Vagina (tissue), 2 donors: ENCODE results near the gene GFRAL. TPM values are rescaled to one million over a fixed set of nuclear protein-coding genes. Genes with fewer than 3 reads are reported as not detected.
"Not testable (repeated sequence)": the region's sequence is repeated elsewhere in the genome, so short reads cannot be mapped to it uniquely, and the experiment has no call there.

Source experiments
- DNase-seq, 2 donors: peaks; one replicate each; pipeline ENCODE4 v3.0.0-alpha.2; 2017; ENCODE audit errors: extremely low spot score in 2 of 2
- H3K27ac ChIP-seq: fragments of 200-600 bp; sonication (generic); one replicate; pipeline ENCODE4 v1.5.1; 2019
- H3K27me3 ChIP-seq: fragments of 200-600 bp; sonication (generic); one replicate; pipeline ENCODE4 v1.5.1; 2019
- H3K36me3 ChIP-seq, 2 donors: fragments of 200-600 bp; sonication (generic); one replicate each; pipeline ENCODE4 v1.5.1; 2017 to 2019
- H3K4me1 ChIP-seq: fragments of 200-600 bp; sonication (generic); one replicate; pipeline ENCODE4 v1.5.1; 2019
- H3K4me3 ChIP-seq, 2 donors: fragments of 200-600 bp; sonication (generic); 1 replicate in 1 of 2; 2 replicates in 1 of 2; pipeline ENCODE4 v1.5.1; 2016 to 2019
- H3K9me3 ChIP-seq: fragments of 200-600 bp; sonication (generic); one replicate; pipeline ENCODE4 v1.5.1; 2019
- CTCF ChIP-seq, 3 experiments: fragments of 450-650 bp in 2 of 3; fragments of 200-600 bp in 1 of 3; sonication (generic) in 1 of 3; IDR thresholded peaks; one replicate each; pipeline ENCODE4 v1.5.1; 2017 to 2019; ENCODE audit warnings: antibody characterized with exemption in 3 of 3, mild to moderate bottlenecking in 2 of 3, moderate library complexity in 2 of 3
- POLR2A ChIP-seq, 2 donors: fragments of 450-650 bp; IDR thresholded peaks; one replicate each; pipeline ENCODE4 v1.6.1; 2017; ENCODE audit warnings: antibody characterized with exemption in 2 of 2, mild to moderate bottlenecking in 2 of 2, moderate library complexity in 2 of 2
- POLR2AphosphoS5 ChIP-seq, 2 donors: sonication (generic); formaldehyde crosslinking; IDR thresholded peaks; one replicate each; pipeline ENCODE4 v1.9.0; 2017; ENCODE audit warnings: antibody characterized with exemption in 2 of 2, mild to moderate bottlenecking in 2 of 2, low read depth in 1 of 2; ENCODE audit not compliant: insufficient read depth in 1 of 2
- intact Hi-C: fragments of 100-400 bp; cut with DNase I; formaldehyde crosslinking; loops from one replicate; pipeline ENCODE4 v1.15.1; 2023
- total RNA-seq: library from RNA; depleted of rRNA; stranded (reverse); fragments of >200 nt; gene quantifications from one replicate; pipeline ENCODE4 v1.2.3, GENCODE V29; 2016

GFRAL gene
- total RNA-seq, 1 donor from 2014 or later, result not detected

- Histone ChIP-seq H3K27me3 (no peaks in the 10 kb centered on the region), H3K27ac (no peak overlapping the region), H3K9me3 (no peaks in the 10 kb centered on the region), H3K4me3 (no peak overlapping the region), H3K36me3 (no peaks in the 10 kb centered on the region), H3K4me1 (no peaks in the 10 kb centered on the region)
- DNase-seq, result no peak
- intact Hi-C loops, result no loop called here
- TF ChIP-seq POLR2A (IDR thresholded peaks at IDR 0.05), result no peak
- TF ChIP-seq POLR2AphosphoS5 (IDR thresholded peaks at IDR 0.05; ENCODE audit: insufficient read depth in 1 of 2, low read depth in 1 of 2), result no peak
- TF ChIP-seq CTCF (IDR thresholded peaks at IDR 0.05), result no peak
Observed at GRCh38 chr6:55290736-55291135, 36.5 kb upstream of the GFRAL start.

DNA sequence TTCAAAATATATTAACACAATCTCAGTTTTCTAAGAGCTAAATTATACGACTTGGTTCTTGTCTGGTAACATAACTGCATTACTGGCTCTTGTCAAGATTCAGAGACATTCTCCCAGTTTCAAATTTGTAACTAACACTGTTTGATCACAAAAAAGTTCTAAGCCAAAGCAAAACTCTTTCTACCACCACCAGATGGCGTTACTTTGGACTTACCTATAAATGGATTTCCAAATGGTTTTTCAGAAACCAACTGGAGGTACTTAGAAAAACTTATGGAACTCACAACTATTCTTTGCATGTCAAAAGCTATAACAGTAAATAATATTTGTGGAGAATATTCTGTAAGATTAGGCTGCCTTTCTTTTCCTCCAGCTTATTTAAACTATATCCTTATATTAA lies 34.2 kb upstream of the GFRAL start:
- no peak for TF ChIP-seq POLR2A (IDR thresholded peaks at IDR 0.05)
- TF ChIP-seq POLR2AphosphoS5 (IDR thresholded peaks at IDR 0.05; ENCODE audit: insufficient read depth in 1 of 2, low read depth in 1 of 2), result no peak
- H3K4me3 ChIP-seq, result no peak overlapping the region
- H3K9me3 ChIP-seq, result no peaks in the 10 kb centered on the region
- H3K4me1 ChIP-seq, result no peaks in the 10 kb centered on the region
- no peaks in the 10 kb centered on the region for H3K36me3 ChIP-seq
- DNase-seq, result no peak
- no peaks in the 10 kb centered on the region for H3K27me3 ChIP-seq
- H3K27ac ChIP-seq, result no peak overlapping the region
- intact Hi-C loops, result no loop called here

GRCh38 chr6:55297214-55297613 lies 30.1 kb upstream of the GFRAL start:
- H3K9me3 ChIP-seq, H3K4me3 ChIP-seq, H3K27me3 ChIP-seq, H3K27ac ChIP-seq, H3K4me1 ChIP-seq, H3K36me3 ChIP-seq, intact Hi-C loops, DNase-seq: not testable (repeated sequence)

- Histone ChIP-seq H3K27ac (no peak overlapping the region), H3K36me3 (no peaks in the 10 kb centered on the region), H3K27me3 (no peaks in the 10 kb centered on the region), H3K9me3 (no peaks in the 10 kb centered on the region), H3K4me3 (no peak overlapping the region), H3K4me1 (no peaks in the 10 kb centered on the region)
- DNase-seq, result no peak
- TF ChIP-seq POLR2AphosphoS5 (IDR thresholded peaks at IDR 0.05; ENCODE audit: insufficient read depth in 1 of 2, low read depth in 1 of 2) (no peak), CTCF (IDR thresholded peaks at IDR 0.05) (no peak), POLR2A (IDR thresholded peaks at IDR 0.05) (no peak)
- intact Hi-C loops, result no loop called here
Observed at GRCh38 chr6:55299286-55299985, 27.8 kb upstream of the GFRAL start.

DNA sequence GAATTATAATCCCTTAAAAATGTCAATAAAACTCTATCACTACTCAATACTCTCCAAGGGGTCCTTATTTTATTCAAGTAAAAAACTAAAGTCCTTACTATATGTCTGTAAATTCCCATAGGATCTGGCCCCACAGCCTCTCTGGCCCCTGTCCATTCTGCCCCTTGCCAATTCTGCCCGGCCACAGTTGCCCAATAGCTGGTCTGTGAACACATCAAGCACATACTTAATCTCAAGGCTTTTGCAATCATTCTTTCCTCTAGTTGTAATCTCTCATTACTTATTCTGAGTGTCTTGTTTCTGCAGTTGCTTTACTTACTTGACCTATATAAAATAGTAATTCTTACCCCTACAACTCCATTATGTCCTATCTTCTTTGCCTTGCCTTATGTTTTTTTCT lies 22.5 kb upstream of the GFRAL start:
- Histone ChIP-seq H3K4me1 (no peaks in the 10 kb centered on the region), H3K36me3 (no peaks in the 10 kb centered on the region), H3K27me3 (no peaks in the 10 kb centered on the region), H3K9me3 (no peaks in the 10 kb centered on the region), H3K4me3 (no peak overlapping the region), H3K27ac (no peak overlapping the region)
- intact Hi-C loops, result no loop called here
- TF ChIP-seq POLR2A (IDR thresholded peaks at IDR 0.05) (no peak), CTCF (IDR thresholded peaks at IDR 0.05) (no peak), POLR2AphosphoS5 (IDR thresholded peaks at IDR 0.05; ENCODE audit: insufficient read depth in 1 of 2, low read depth in 1 of 2) (no peak)
- DNase-seq, result no peak

- no peak for DNase-seq
- no peaks in the 10 kb centered on the region for H3K9me3 ChIP-seq
- TF ChIP-seq POLR2AphosphoS5 (IDR thresholded peaks at IDR 0.05; ENCODE audit: insufficient read depth in 1 of 2, low read depth in 1 of 2) (no peak), POLR2A (IDR thresholded peaks at IDR 0.05) (no peak), CTCF (IDR thresholded peaks at IDR 0.05) (no peak)
- no peaks in the 10 kb centered on the region for H3K36me3 ChIP-seq
- no peak overlapping the region for H3K27ac ChIP-seq
- H3K27me3 ChIP-seq, result no peaks in the 10 kb centered on the region
- H3K4me1 ChIP-seq, result no peaks in the 10 kb centered on the region
- no peak overlapping the region for H3K4me3 ChIP-seq
- intact Hi-C loops, result no loop called here
Observed at GRCh38 chr6:55319961-55320695, 7.1 kb upstream of the GFRAL start.
